ENCODE measurements around the gene SLC26A1.

DNA sequence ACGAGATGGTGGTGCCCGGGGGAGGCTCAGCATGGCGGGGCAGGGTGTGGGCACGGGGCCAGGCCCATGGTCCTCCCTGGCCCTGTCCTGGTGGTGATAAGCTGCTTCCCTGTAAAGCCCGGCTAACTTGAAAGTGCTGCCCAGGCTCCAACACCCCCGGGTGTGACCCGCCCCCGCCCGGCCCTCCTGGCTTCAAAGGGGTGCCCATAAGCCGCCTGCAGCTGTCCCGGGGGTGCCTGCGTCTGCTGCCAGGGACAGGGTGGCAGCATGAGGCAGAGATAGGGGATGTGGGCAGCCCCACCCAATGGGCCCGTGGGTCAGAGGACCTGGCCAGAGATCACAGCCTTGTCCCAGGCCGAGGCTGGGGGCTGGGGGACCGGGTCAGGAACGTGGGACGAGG is 36.3 kb upstream of the SLC26A1 start:
- TF ChIP-seq, protein P1, sequence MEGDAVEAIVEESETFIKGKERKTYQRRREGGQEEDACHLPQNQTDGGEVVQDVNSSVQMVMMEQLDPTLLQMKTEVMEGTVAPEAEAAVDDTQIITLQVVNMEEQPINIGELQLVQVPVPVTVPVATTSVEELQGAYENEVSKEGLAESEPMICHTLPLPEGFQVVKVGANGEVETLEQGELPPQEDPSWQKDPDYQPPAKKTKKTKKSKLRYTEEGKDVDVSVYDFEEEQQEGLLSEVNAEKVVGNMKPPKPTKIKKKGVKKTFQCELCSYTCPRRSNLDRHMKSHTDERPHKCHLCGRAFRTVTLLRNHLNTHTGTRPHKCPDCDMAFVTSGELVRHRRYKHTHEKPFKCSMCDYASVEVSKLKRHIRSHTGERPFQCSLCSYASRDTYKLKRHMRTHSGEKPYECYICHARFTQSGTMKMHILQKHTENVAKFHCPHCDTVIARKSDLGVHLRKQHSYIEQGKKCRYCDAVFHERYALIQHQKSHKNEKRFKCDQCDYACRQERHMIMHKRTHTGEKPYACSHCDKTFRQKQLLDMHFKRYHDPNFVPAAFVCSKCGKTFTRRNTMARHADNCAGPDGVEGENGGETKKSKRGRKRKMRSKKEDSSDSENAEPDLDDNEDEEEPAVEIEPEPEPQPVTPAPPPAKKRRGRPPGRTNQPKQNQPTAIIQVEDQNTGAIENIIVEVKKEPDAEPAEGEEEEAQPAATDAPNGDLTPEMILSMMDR (IDR thresholded peaks at IDR 0.05): no peak
- no peak for TF ChIP-seq EZH2phosphoT487 (IDR thresholded peaks at IDR 0.05)
